Dermis microvascular lymphatic vessel endothelial cell (primary cell): ENCODE data around the gene C1QTNF6. TPM values are rescaled to one million over a fixed set of nuclear protein-coding genes. Genes with fewer than 3 reads are reported as not detected.

ENCODE experiments used
- DNase-seq, 2 donors: peaks; one replicate each; pipeline versions ENCODE4 v3.0.0 to v3.0.0-alpha.2; 2010; ENCODE audit warnings: low read depth in 2 of 2
- total RNA-seq: library from RNA; depleted of rRNA; stranded (reverse); fragments of >200 nt; gene quantifications from 2 replicates; pipeline ENCODE4 v1.2.1, GENCODE V29; 2014

C1QTNF6 gene
- total RNA-seq, 1 donor from 2014 or later, result 5.0 TPM

DNA sequence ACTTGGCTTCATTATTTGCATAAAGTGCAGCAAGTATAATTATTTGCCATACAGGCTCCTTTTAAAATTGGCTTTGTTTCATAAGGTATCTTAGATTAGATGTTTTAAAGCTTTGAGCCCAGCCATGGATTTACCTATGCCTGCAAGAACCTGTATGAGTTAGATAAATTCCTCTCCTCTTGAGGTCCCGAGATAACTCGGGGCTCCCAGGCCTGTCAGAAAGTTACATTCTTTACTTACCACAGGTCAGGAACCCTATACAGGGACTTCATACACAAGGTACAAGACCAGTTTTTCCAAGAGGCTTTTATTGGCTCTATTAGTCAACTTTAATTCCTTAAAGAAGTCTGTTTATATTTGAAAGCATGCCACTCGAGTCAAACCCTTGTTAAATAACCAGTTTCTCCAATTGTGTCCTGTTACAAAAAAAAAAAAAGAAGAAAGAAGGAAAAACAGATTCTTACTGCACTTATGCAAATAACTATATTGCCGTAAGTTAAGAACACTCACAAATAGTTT is 2.3 kb upstream of the C1QTNF6 start:
- no peak for DNase-seq

DNA sequence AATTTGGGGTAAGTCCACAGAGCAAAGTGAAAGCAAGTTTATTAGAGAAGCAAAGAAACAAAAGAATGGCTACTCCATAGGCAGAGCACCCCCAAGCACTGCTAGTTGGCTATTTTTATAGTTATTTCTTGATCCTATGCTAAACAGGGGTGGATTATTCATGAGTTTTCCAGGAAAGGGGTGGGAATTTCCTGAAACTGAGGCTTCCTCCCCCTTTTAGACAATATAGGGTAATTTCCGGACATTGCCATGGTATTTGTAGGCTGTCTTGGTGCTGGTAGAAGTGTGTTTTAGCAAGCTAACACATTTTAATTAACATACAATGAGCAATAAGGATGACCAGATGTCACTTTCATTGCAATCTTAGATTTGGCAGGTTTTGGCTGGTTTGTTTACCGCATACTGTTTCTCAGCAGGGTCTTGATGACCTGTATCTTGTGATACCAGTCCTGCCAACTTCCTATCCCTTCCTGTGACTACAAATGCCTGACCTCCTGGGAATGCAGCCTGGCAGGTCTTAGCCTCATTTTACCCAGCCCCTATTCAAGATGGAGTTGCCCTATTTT is 937 bp upstream of the C1QTNF6 start:
- DNase-seq, result peak in 1 of 2 donors; percentile 81

DNA sequence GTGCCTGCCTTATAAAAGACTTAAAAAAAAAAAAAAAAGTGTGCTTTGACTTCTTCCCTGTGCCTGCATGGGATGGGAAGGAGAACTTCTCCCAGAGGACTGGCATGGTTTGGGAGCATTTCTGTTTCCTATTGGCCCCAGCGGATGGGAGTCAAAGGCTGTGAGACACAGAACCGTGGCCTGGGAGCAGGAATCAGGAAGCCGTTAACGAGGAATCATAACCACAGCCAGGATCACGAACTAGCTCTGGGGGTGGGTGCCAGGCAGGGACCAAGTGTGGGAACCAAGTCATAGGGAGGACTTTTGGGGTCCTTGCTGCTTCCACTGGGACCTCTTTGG is 526 bp downstream of the C1QTNF6 start:
- DNase-seq, result peak; percentile 66 to 78

DNA sequence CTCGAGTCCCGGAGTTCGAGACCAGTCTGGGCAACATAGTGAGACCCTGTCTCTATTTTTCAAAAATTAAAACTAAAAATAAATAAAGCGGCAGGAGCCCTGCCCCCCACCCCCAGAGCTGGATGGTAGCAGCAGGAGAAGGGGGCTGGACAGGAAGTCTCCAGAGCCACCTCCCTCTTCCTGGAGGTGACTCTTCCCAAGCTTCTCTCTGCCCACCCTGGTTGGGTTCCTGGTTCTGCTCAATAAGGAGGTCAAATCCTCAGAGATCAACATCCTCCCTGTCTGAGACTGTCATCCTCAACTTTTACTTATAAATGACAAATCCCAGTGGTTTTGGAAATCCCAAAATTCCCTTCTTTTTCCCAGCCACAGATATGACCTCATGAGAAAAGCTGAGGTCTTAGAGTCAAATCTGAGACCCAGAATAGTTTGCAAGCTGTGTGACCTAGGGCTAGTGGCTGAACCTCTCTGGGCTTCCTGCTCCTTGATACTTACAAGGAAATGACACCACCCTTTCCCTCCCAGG is 987 bp downstream of the C1QTNF6 start:
- DNase-seq, result peak in 1 of 2 donors; percentile 65

DNA sequence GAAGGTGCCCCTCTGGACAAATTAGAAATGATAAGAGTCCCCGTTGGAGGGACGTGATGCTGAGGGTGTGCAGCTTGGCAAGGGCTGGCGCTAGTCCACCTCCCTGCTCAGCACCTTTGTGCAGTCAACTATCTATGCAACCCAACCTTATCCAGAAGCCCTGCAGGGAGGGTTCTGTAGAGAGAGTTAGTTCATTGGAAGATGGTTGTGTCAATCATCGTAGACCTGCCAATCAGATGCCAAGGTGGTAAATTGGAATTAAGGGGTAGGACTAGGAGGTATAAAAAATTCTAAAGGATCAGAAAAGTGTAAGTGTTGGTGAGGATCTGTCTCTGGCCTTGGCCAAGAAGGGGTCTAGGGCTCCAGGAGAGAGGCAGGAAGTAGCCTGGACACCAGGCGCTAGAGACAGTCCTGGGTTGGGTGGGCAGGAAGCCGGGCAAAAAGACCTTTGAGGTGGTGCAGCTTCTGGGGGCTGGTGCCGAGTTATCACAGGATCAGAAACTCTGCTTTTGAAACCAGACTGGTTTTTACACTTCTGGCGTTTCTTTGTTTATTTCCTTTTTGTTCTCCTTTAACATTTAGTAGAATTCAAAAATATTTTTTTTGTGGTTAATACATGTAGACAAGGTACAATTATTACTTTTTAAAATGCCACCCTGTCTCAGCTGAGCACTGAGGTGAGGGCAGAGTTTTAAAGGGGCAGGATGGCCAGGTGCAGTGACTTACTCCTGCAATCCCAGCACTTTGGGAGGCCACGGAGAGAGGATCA is 1.6 kb downstream of the C1QTNF6 start:
- DNase-seq, result peak; percentile 95 to 96

DNA sequence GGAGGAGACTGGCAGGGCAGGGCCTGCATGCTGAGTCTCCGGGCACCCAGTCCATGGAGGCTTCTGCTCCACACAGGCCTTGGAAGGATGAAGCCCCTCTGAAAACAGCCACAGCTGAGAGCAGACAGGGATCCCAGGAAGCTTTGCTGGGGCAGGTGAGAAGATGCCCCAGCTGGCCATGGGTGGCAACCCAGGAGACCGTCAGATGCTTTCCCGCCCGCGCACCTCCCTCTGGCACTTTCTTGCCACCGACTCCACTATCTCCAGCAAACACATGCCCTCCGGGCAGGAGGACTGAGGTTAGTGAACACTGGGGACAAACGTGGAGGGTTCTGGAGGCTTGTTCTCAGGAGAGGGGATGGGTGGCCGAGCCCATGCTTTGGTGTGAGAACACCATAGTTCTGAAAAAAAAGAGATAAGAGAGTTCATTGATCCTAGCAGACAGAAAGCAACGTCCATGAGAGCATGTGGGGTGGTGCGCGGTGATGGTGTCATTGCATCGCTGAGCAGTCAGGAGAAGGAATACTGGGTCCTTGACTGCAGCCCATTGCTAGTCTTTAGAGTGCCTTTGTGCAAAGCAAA is 2.3 kb downstream of the C1QTNF6 start:
- DNase-seq, result no peak

DNA sequence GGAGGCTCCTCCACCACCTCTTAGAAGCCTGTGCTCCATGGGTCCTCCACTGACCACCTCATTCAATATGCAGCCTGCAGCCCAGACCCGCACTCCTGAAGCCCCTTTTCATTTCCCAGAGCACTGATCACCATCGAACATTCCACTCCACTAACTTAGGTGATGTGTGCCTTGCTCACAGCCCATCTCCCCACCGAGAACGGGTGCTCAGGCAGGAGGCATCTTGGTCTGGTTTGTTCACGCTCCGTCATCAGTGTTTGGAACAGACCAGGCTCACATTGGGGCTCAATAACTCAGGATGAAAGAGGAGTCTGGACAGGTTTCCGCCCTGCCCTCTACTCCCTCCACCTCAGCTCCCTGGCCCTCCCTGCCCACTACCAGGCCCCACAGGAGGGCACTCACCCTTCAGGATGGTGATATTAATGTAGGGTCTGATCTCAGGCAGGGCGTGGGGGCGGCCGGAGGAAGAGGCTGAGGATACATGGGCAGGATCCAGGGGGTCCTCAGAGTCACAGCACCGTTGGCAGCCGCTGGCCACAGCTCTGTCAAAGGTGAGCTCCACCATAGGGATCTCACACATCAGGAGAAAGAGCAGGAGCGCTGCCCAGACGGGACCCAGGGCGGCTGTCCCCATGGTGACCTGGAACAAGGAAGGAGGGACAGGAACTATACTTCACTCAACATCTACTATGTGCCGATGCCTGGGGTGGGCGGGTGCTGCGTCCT is 3.1 kb downstream of the C1QTNF6 start:
- no peak for DNase-seq

DNA sequence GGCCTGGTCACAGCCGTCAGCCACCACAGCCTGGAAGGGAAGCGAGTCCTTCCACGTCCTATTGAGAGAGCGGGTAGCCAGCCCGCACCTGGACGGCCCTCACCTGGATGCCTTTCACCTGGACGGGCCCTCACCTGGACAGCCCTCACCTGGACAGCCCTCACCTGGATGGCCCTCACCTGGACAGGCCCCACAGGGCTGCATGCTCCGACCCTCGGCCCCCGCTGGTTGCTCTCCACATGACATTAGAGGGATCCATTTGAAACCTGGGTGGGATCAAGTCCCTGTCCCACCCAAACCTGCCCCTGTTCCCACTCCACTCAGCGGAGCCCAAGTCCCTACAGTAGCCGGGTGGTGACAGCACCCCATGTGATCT is 3.7 kb downstream of the C1QTNF6 start:
- DNase-seq, result no peak

DNA sequence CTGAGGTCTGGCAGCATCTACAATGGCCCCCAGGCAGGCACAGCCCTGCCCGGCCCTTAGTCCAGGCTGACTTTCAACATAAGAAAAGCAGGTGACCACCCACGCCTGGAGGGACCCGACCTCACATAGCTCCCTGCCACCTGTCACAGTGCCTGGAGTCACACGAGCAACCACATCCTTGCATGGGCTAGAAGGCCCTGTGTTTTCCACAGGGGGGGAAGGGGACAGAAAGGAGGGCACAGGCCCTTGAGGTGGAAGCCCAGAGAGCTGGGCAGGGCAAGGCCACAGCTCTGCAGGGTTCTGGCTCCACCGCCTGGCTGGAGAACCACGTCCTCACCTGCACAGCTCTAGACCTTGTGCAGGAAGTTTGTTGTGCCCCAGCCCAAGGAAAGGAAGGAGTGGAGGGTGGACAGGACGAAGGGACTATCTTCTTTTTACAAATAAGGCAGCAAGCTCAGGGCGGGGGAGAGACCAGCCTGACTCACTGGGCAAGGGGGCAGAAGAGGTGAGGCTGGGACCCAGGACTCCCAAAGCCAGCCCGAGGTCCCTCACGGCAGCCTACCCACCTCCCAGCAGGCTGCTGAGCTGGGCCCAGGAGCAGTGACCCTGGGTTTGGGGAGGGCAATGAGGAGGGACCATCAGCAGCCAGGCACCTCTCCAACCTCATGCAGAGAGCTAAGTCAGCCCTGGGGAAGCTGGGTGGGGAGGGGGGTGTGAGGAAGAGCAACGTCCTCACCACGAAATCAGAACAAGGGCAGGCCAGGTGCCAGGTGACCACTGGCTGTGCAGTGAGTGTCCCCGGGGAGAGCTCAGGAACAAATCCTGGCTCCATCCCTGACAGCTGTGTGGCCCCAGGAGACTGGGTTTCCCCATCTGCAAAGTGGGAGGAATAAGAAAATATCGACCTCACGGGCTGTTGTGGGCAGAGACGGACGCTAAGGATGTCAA is 4.3 kb downstream of the C1QTNF6 start:
- no peak for DNase-seq

DNA sequence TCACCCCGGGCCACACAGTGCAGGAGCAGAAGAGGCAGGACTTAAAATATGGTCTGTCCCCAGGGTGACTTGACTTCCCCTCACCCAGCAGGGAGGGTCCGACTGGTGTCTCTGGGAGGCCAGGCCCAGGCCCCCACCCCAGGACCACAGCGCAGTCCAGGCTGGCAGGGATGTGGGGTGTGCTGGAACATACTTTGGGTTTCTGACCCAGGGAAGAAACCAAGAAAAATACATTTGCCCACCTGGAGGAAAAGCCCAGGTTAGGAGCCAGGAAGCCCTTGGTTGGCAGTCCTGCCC is 5.2 kb downstream of the C1QTNF6 start:
- DNase-seq, result no peak

DNA sequence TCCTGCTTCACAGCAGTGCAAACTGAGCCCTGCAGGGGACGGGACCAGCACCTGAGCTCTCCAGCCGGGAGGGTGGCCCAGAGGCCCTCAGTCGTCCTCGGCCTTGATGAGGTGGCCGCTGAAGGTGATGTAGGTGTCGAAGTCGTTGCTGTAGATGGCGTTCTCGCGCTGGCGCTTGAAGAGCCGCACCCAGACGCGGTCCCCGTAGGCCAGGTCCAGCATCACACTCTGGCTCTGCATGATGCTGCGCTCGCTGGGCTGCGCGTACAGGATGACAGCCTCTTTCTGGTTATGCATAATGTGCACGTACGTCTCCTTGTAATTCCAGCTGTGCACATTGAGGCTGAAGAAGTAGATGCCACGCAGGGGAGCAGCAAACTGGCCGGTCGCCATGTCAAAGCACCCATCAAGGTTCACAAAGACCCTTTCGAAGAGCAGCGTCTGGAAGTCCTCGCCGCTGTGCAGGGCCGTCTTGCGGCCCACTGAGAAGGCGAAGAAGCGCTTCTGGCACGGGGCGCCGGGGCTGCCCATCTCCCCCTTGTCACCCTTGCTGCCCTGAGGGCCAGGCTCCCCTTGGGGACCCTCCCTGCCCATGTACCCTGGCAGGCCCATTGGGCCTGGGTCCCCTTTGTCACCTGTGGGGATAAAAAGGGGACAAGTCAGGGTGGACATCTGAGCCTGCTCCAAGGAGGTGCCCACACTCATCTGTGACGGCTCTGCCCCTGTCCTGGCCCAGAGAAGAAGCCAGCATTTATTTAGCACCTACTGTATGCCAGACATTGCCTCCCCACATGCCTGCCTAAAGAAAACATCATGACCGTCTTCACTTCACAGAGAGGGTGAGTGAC is 5.7 kb downstream of the C1QTNF6 start:
- no peak for DNase-seq

DNA sequence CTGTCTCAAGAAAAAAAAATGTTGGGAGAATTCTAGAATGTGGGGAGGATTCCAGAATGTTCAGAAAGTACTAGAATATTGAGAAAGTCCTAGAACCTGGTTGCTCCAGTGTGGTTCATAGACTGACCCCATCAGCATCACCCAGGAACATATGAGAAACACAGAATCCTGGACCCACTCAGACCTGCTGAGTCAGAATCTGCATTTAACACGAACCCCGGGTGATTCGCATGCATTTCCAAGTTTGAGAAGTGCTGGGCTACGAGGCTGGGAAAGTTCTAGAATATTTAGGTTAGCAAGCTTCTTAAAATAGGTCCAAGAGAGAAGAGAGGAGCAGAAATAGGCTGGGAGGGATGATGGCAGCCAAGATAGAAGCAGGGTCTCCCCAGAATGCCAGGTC is 6.4 kb downstream of the C1QTNF6 start:
- no peak for DNase-seq

DNA sequence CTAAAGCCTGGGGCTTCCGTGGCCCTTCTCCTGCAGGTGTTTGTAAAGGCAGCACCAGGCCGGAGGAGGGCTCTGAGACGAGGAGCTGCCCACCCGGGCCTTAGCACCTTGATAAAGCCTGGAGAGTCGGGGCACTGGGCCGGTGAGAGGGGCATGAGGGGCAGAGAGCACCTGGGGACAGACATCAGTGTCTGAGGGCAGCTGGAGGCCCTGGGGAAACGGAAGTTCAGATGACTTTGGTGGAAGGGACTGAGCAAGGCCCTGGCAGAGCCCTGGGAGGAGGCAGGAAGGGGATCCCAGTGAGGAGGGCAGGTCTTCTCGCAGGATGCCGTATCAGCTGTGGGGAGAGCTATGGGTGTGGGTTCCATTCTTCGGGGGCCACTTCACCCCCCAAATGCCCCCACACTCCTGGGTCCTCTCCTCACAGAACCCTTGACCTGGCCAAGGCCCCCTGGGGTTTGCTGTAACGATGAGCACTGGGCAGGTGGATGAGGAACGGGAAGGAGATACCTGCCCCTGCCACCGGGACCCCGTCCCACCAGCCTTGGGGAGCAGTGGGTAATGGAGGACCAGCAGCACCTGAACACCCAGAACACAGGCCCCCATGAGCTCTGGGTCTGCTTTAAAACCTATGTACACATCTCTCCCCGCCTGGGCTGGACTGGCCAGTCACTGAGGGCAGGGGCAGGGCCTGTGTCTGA is 7.4 kb downstream of the C1QTNF6 start:
- DNase-seq, result no peak

DNA sequence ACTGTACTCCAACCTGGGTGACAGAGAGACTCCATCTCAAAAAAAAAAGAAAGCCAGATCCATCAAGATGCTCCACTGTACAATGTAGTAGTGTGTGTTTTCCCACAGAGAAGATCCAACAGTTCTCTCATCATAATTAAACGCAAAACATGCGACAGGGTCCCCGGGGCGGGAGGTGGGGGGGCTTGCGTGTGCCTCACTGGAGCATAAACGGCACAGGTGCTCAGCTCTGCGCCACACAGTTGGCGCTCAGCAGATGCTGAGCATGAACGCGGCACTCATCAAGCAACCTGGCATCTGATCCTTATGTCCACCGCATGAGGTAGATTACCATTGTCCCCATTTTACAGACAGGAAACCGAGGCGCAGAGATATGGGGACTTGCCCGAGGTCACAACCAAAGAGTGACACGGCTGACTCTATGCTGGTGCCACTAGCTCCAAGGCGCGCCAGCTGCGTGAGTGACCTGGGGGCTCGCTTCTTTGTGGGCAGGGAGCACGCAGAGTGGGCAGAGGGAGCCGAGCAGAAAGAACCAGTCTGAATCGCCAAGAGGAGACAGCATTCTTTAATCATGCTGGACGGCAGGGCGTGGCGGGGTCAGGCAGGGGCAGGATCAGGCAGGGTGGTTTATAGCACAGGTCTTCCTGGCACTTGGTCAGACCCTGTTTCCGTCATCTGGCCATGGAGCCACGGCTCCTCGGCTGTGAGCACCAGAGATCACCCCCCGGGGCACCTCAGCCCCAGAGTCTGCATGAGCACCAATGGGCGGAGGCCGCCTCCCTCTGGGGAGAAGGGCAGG is 8.2 kb downstream of the C1QTNF6 start:
- no peak for DNase-seq

DNA sequence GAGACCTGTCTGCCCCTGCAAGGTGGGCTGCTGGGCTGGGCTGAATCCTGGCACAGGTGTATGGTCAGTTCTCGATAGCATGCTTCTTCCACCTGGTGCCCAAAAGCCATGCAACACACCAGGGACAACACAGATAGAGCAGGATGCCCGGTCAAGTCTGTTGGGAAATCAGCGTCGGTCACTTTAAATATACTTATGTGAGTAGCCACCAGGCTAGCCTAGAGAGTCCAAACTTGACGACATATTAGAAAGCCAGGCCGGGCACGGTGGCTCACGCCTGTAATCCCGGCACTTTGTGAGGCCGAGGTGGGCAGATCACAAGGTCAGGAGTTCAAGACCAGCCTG is 8.9 kb downstream of the C1QTNF6 start:
- no peak for DNase-seq

DNA sequence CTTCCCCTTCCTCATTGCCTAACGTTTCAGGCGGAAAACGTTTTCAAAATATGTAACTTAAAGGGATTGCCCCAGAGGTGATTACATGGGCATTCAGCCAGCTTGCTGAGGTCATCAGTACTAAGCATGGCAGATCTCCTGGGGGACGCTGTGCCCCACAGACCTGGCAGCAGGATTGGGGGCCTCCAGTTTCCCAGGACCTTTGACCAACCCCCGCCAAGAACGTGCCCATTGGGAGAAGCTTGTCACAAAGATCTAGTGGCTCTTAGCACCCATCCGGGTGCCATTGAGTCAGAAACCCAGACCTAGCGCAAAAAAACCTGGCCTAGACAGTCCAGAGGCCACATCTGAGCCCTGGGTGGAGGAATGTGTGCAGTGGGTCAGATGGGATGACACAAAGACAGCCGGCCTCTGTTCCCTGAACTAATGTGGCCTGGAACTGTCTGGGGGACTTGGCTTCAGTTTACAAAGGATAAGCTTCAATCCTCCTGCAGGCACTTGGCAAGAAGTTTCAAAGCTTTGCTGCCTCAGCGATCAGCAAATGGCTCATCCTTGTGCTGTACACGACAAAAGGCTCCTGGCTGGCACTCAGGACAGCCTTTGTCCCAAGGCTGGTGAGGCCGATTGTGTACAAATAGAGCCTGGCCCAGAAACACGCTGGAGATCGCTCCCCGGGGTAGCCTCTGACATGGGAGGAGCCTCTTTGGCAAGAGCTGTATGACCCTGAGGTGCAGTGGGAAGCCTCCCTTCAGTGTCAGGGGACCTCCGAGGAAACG is 9.5 kb downstream of the C1QTNF6 start:
- DNase-seq, result peak in 1 of 2 donors; percentile 67

DNA sequence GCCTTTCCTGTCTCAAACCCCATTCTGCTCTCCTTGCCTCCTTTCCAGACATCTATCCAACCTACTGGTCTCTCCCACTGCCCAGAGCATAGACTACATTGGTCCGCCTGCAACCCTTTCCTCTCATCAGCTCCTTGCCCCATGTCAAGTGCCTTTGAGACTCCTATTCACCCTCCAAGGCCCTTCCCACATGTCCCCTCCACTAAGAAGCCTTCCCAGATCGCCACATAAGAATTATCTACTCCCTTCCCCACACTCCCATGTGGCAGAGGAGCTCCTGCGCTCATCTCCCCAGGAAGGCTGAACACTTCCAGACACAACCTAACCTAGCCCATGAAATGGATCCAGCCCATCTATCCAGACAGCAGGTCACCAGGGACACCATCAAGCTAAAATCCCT is 10.3 kb downstream of the C1QTNF6 start:
- no peak for DNase-seq

DNA sequence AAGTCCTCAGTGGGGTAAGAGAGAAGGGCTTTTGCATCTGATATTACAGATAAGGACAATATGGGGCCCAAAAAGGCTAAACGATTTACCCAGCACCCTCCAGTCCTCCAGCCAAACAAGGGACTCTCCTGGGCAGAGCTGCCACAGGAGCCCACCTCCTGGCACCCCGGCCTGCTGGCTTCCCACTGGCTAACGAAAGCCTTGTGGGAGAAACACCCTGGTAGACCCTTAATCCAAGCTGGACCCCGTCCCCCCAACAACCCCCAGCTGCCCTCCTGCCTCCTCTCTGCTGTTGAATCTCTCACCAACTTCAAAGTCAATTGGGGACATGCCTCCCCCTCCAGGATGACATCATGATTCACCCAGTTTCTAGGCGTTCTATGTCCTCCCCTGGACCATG is 10.8 kb downstream of the C1QTNF6 start:
- DNase-seq, result no peak
